BLaER1 (cell line): ENCODE data around the gene ABI2.

Experiments used
- H3K27ac ChIP-seq: shearing (Covaris generic); formaldehyde crosslinking; 2 replicates; pipeline ENCODE4 v1.8.1; 2022
- H3K27me3 ChIP-seq: shearing (Covaris generic); formaldehyde crosslinking; 2 replicates; pipeline ENCODE4 v1.8.1; 2022
- H3K36me3 ChIP-seq: shearing (Covaris generic); formaldehyde crosslinking; 2 replicates; pipeline ENCODE4 v1.8.1; 2022
- H3K4me1 ChIP-seq: shearing (Covaris generic); formaldehyde crosslinking; 2 replicates; pipeline ENCODE4 v1.8.1; 2022
- H3K4me2 ChIP-seq: shearing (Covaris generic); formaldehyde crosslinking; 2 replicates; pipeline ENCODE4 v1.8.1; 2022
- H3K4me3 ChIP-seq: shearing (Covaris generic); formaldehyde crosslinking; 2 replicates; pipeline ENCODE4 v1.8.1; 2022
- H3K9ac ChIP-seq: shearing (Covaris generic); formaldehyde crosslinking; 2 replicates; pipeline ENCODE4 v1.8.1; 2022
- H3K9me3 ChIP-seq: shearing (Covaris generic); formaldehyde crosslinking; 2 replicates; pipeline ENCODE4 v1.8.1; 2022
- H4K20me1 ChIP-seq: shearing (Covaris generic); formaldehyde crosslinking; 2 replicates; pipeline ENCODE4 v1.8.1; 2022
- Cebpa-rat ChIP-seq: shearing (Covaris generic); IDR thresholded peaks from 2 replicates; pipeline ENCODE4 v1.8.1; 2022

ABI2 gene

DNA sequence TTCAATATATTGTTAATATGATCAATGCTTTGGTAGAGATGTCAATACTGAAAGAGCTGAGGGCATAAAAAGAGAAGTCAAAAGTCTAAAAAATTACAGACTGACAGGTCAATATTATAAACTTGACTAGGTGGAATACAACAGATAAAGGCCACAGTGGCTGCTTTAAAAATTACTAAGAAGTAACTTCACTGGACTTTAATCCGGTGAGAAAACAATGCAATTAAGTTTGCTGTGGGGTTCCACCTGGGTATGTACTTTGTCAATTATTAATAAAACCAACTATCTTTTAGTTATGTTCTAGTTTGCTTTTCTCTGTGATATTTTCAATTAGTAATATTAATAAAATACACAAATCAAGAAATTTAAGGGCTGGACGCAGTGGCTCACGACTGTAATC lies 162.2 kb downstream of the ABI2 start:
- no peak overlapping the region for H3K4me2 ChIP-seq
- no peaks in the 10 kb centered on the region for H3K36me3 ChIP-seq
- H3K4me1 ChIP-seq: peaks cover 21% of the 10 kb centered on the region
- H4K20me1 ChIP-seq: no peaks in the 10 kb centered on the region
- no peak overlapping the region for H3K27ac ChIP-seq
- 0 out of 2 replicates have a peak, but pooled peaks cover 3% of the 10 kb centered on the region for H3K27me3 ChIP-seq
- TF ChIP-seq Cebpa-rat: no peak
- H3K9me3 ChIP-seq: no peaks in the 10 kb centered on the region
- no peak overlapping the region for H3K4me3 ChIP-seq
- no peak overlapping the region for H3K9ac ChIP-seq

DNA sequence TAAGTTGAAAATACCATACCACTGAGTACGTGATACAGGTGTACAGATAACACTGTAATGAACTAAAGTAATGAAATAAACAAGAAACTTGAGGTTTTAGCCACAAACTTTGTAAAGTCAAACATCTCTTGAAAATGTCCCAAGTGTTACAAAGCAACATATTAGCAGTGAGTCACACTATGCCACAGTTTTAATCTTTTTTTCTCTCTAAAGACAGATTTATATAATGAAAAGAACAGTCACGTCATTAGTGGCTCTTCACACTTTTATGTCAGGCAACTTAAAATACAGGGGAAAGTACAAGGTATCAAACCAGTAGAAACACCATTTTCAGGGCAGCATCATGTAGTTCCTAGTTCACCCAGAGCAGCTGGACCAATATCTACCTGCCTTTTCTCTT lies 164.8 kb downstream of the ABI2 start:
- no peaks in the 10 kb centered on the region for H4K20me1 ChIP-seq

More for the DNA sequence above, 164.8 kb downstream of the ABI2 start:
- Histone ChIP-seq H3K9ac (no peak overlapping the region), H3K4me1 (peaks cover 21% of the 10 kb centered on the region), H3K36me3 (no peaks in the 10 kb centered on the region), H3K4me2 (peak overlapping the region; percentile 57), H3K9me3 (no peaks in the 10 kb centered on the region), H3K27me3 (0 out of 2 replicates have a peak, but pooled peaks cover 3% of the 10 kb centered on the region), H3K27ac (no peak overlapping the region), H3K4me3 (no peak overlapping the region)
- no peak for TF ChIP-seq Cebpa-rat
